K562 (cell line): ENCODE measurements around the gene OR5H15. TPM values are rescaled to one million over a fixed set of nuclear protein-coding genes. Genes with fewer than 3 reads are reported as not detected.

Experiments
- ATAC-seq: fragments of 200-7000 bp; cut with Tn5 transposase; 3 replicates; pipeline ENCODE4 v1.9.1; 2020; ENCODE audit warnings: moderate library complexity
- BruUV-seq: library from RNA; stranded (reverse); fragments of 400-500 nt; replicated peaks from 2 replicates; lab custom pipeline; 2021; lab: Mats Ljungman, UMichigan
- CTCF ChIA-PET: fragments of 300-600 bp; formaldehyde crosslinking; extraction: SDS; loops from one replicate; lab custom pipeline; 2021; ENCODE audit warnings: low intra/inter-chr PET ratio; lab: Yijun Ruan, JAX
- POLR2A ChIA-PET: fragments of 300-600, 350-650 bp; sonication (Branson Sonifier 250); formaldehyde crosslinking; extraction: SDS; loops from one replicate; lab custom pipeline; 2021; ENCODE audit warnings: antibody characterized with exemption, inconsistent platforms; lab: Yijun Ruan, JAX
- DNase-seq, 4 experiments: peaks; one replicate each; pipeline versions ENCODE4 v3.0.0 to v3.0.0-alpha.2; 2011 to 2018; ENCODE audit warnings: low spot score in 3 of 4, mixed read lengths in 3 of 4; ENCODE audit errors: extremely low read depth in 1 of 4
- FAIRE-seq: peaks from 2 replicates; lab custom pipeline; 2011; peaks lifted over from hg19 to GRCh38; lab: Jason Lieb, UNC
- H2AFZ ChIP-seq: 2 replicates; pipeline ENCODE4 v1.6.0; 2011; ENCODE audit warnings: low read depth, low read length, control low read depth, inconsistent platforms
- H3K27ac ChIP-seq: fragments of 200-600 bp; 3 replicates; pipeline ENCODE4 v1.8.0; 2011; ENCODE audit warnings: low read depth, mild to moderate bottlenecking, control low read depth, inconsistent platforms, low read length, moderate library complexity, mixed read lengths; ENCODE audit errors: extremely low read depth
- H3K27me3 ChIP-seq, 2 experiments: fragments of 300-600 bp in 1 of 2; 2 replicates in 1 of 2; 3 replicates in 1 of 2; pipeline versions ENCODE4 v1.6.0 to v1.8.0; 2011; ENCODE audit warnings: inconsistent platforms in 2 of 2, low read length in 2 of 2, mild to moderate bottlenecking in 1 of 2, mixed read lengths in 1 of 2, moderate library complexity in 1 of 2; ENCODE audit not compliant: control insufficient read depth in 2 of 2, insufficient read depth in 2 of 2
- H3K36me3 ChIP-seq: fragments of 300-600 bp; 3 replicates; pipeline ENCODE4 v1.8.0; 2011; ENCODE audit warnings: mild to moderate bottlenecking, low read length, inconsistent platforms; ENCODE audit not compliant: control insufficient read depth, insufficient read depth
- H3K4me1 ChIP-seq, 2 experiments: fragments of 200-600 bp in 1 of 2; replicated peaks in 1 of 2; 2 replicates in 1 of 2; 3 replicates in 1 of 2; pipeline versions ENCODE4 v1.5.1 to v1.8.0; 2011; ENCODE audit warnings: inconsistent platforms in 2 of 2, low read length in 2 of 2, mild to moderate bottlenecking in 1 of 2, mixed read lengths in 1 of 2, moderate library complexity in 1 of 2; ENCODE audit not compliant: control insufficient read depth in 2 of 2, insufficient read depth in 2 of 2
- H3K4me2 ChIP-seq: 2 replicates; pipeline ENCODE4 v1.6.1; 2011; ENCODE audit warnings: low read length, control low read depth, inconsistent platforms, mixed read lengths; ENCODE audit not compliant: insufficient read depth
- H3K4me3 ChIP-seq: fragments of 200-600 bp; sonication (generic), shearing (Covaris generic); 2 replicates; pipeline ENCODE4 v1.5.1; 2016; ENCODE audit warnings: control low read depth, inconsistent platforms
- H3K79me2 ChIP-seq: fragments of 200-600 bp; 3 replicates; pipeline ENCODE4 v1.8.0; 2011; ENCODE audit warnings: low read length, inconsistent platforms; ENCODE audit not compliant: control insufficient read depth, insufficient read depth
- H3K9ac ChIP-seq, 2 experiments: 2 replicates each; pipeline versions ENCODE4 v1.6.0 to v1.6.1; 2011; ENCODE audit warnings: low read depth in 2 of 2, low read length in 2 of 2, control low read depth in 1 of 2, inconsistent platforms in 1 of 2, mild to moderate bottlenecking in 1 of 2, mixed read lengths in 1 of 2; ENCODE audit not compliant: insufficient read depth in 1 of 2
- H3K9me1 ChIP-seq: one replicate; pipeline ENCODE4 v1.6.0; 2011; ENCODE audit warnings: inconsistent platforms, mild to moderate bottlenecking, low read length, moderate library complexity; ENCODE audit not compliant: control insufficient read depth, insufficient read depth
- H3K9me3 ChIP-seq: replicated peaks from 2 replicates; pipeline ENCODE4 v1.5.1; 2011; ENCODE audit warnings: low read depth, low read length, inconsistent platforms; ENCODE audit not compliant: control insufficient read depth, insufficient read depth
- H4K20me1 ChIP-seq: replicated peaks from 2 replicates; pipeline ENCODE4 v1.6.1; 2011; ENCODE audit warnings: low read length, inconsistent platforms, mixed read lengths; ENCODE audit not compliant: control insufficient read depth, insufficient read depth
- CHCHD3 ChIP-seq: fragments of 250-450 bp; sonication (Bioruptor Pico); IDR thresholded peaks from 2 replicates; pipeline ENCODE4 v2.1.2; 2022; ENCODE audit warnings: mild to moderate bottlenecking
- CHD4 ChIP-seq: fragments of 200-600 bp; sonication (generic); IDR thresholded peaks from 3 replicates; pipeline ENCODE4 v1.6.1; 2012; ENCODE audit warnings: low read depth, mild to moderate bottlenecking, mixed read lengths, low read length, inconsistent platforms; ENCODE audit not compliant: insufficient read depth, insufficient replicate concordance, poor library complexity, severe bottlenecking
- DPF2 ChIP-seq: fragments of 450-650 bp; IDR thresholded peaks from 2 replicates; pipeline ENCODE4 v1.6.1; 2016
- FOXK2 ChIP-seq, 2 experiments: fragments of 450-650 bp; IDR thresholded peaks in 1 of 2; conservative IDR thresholded peaks in 1 of 2; 2 replicates each; pipeline ENCODE4 v1.6.1; 2016; ENCODE audit warnings: low read depth in 2 of 2, mild to moderate bottlenecking in 1 of 2
- HNRNPL ChIP-seq: fragments of 200-400 bp; formaldehyde crosslinking; IDR thresholded peaks from 2 replicates; pipeline ENCODE4 v1.6.1; 2017; ENCODE audit warnings: low read depth, mild to moderate bottlenecking, low read length
- PTRF ChIP-seq: fragments of 450-650 bp; IDR thresholded peaks from 2 replicates; pipeline ENCODE4 v1.6.1; 2016; ENCODE audit warnings: mild to moderate bottlenecking, missing genetic modification characterization, missing compliant biosample characterization
- RAD21 ChIP-seq, 2 experiments: fragments of 250-450 bp in 1 of 2; fragments of 450-650 bp in 1 of 2; sonication (Bioruptor Pico) in 1 of 2; formaldehyde crosslinking in 1 of 2; IDR thresholded peaks in 1 of 2; conservative IDR thresholded peaks in 1 of 2; 2 replicates each; pipeline versions ENCODE4 v1.4.0 to v1.8.0; 2020 to 2022; ENCODE audit warnings: mild to moderate bottlenecking in 2 of 2, moderate library complexity in 1 of 2
- SUPT5H ChIP-seq: fragments of 450-650 bp; IDR thresholded peaks from 2 replicates; pipeline ENCODE4 v1.6.1; 2016
- TAL1 ChIP-seq: fragments of 450-650 bp; IDR thresholded peaks from 2 replicates; pipeline ENCODE4 v1.6.1; 2016; ENCODE audit warnings: mild to moderate bottlenecking
- TSC22D4 ChIP-seq: fragments of 450-650 bp; IDR thresholded peaks from 2 replicates; pipeline ENCODE4 v1.6.1; 2016; ENCODE audit warnings: missing genetic modification characterization, missing biosample characterization, control low read depth
- ZNF3 ChIP-seq: fragments of 250-450 bp; sonication (Bioruptor Pico); IDR thresholded peaks from 2 replicates; pipeline ENCODE4 v1.5.0; 2021; ENCODE audit warnings: mild to moderate bottlenecking, moderate library complexity
- ZNF408 ChIP-seq: fragments of 250-450 bp; sonication (Bioruptor Pico); IDR thresholded peaks from 2 replicates; pipeline ENCODE4 v1.4.0; 2020; ENCODE audit warnings: low read depth, mild to moderate bottlenecking, moderate library complexity
- ZNF436 ChIP-seq: fragments of 250-450, 450-650 bp; sonication (Bioruptor Pico); formaldehyde crosslinking; IDR thresholded peaks from 2 replicates; pipeline ENCODE4 v1.7.0; 2020; ENCODE audit warnings: mild to moderate bottlenecking
- WGBS: fragments of 100-300 bp; shearing (Covaris generic); methylation state at CpG from one replicate; pipeline ENCODE4 v1.1.6; 2016; ENCODE audit warnings: low coverage, mixed read lengths; ENCODE audit not compliant: insufficient coverage; ENCODE audit errors: missing lambda C conversion rate; 5-methylcytosine and 5-hydroxymethylcytosine counted together
- in situ Hi-C: fragments of 300-500 bp; cut with MboI; formaldehyde crosslinking; loops from 4 replicates; pipeline ENCODE4 v1.15.0; 2018; ENCODE audit warnings: inconsistent platforms, mixed read lengths
- intact Hi-C: fragments of 100-400 bp; cut with micrococcal nuclease; formaldehyde crosslinking; loops from 2 replicates; pipeline ENCODE4 v1.14.2; 2022
- polyA plus RNA-seq, 8 experiments: library from polyadenylated mRNA; depleted of rRNA in 4 of 8; stranded (reverse) in 5 of 8; unstranded in 3 of 8; fragments of >200 nt; fragmentation: Nextera tagmentation in 2 of 8; fragmentation: Illumina TruSeq in 1 of 8; extraction: Ambion mirVana in 2 of 8; extraction: Trizol in 1 of 8; gene quantifications; 2 replicates each; pipeline versions ENCODE4 v1.2.1 to v1.2.3, GENCODE V29; 2011 to 2014; ENCODE audit warnings: inconsistent platforms in 1 of 8, missing spikeins in 1 of 8
- total RNA-seq, 7 experiments: library from RNA; depleted of rRNA in 6 of 7; stranded (reverse); fragments of >200 nt in 6 of 7; fragmentation: Illumina TruSeq in 2 of 7; extraction: Trizol in 2 of 7; gene quantifications; 2 replicates each; pipeline versions ENCODE4 v1.2.1 to v1.2.3, GENCODE V29; 2011 to 2021; ENCODE audit warnings: low replicate concordance in 1 of 7
- TF ChIP-seq, protein P1 (sequence below): fragments of 200-800 bp; sonication (Bioruptor generic); IDR thresholded peaks from 2 replicates; pipeline ENCODE4 v1.6.1; 2017; ENCODE audit warnings: missing genetic modification characterization, missing compliant biosample characterization
- TF ChIP-seq, protein P2 (sequence below): fragments of 250-450 bp; sonication (Bioruptor Pico); IDR thresholded peaks from 2 replicates; pipeline ENCODE4 v1.5.0; 2020; ENCODE audit warnings: mild to moderate bottlenecking, borderline replicate concordance
- TF ChIP-seq, protein P3 (sequence below): fragments of 450-650 bp; formaldehyde crosslinking; IDR thresholded peaks from 2 replicates; pipeline ENCODE4 v1.4.0; 2020; ENCODE audit warnings: mild to moderate bottlenecking, mixed read lengths
- TF ChIP-seq, protein P4 (sequence below): fragments of 200-800 bp; sonication (Bioruptor generic); IDR thresholded peaks from 2 replicates; pipeline ENCODE4 v1.6.1; 2017; ENCODE audit warnings: missing genetic modification characterization, missing compliant biosample characterization

The OR5H15 gene
- total and polyA plus RNA-seq, 9 of the 15 experiments (the other 6 are each of a cell fraction or from before 2014, with no cell fraction given), result not detected

DNA sequence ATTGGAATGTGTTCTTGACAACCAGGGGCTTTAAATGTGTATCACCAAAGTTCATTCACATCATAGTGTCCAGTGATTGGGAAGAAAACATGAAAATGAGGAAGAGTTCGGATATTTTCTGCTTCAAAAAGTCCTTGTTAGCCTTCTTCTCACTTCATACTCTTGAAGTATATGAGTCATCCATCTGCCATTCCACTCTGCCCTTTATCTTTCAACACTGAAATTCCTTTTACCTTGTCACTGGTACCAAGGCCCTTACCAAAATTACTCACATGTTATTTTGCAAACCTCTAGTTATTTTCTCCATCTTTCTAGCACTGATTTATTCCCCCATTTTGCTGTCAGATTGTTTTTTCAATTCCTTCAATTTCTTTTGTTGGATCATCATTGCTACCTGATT is 32.5 kb downstream of the OR5H15 start:
- H3K9me1 ChIP-seq, result no peaks in the 10 kb centered on the region
- no peak for ATAC-seq
- no peak for DNase-seq
- H3K4me1 ChIP-seq, result no peaks in the 10 kb centered on the region
- WGBS, result 0% methylated on average over 1 of the region's 1 CpG
- no peaks in the 10 kb centered on the region for H3K36me3 ChIP-seq
- no peak overlapping the region for H3K27ac ChIP-seq
- no peaks in the 10 kb centered on the region for H3K79me2 ChIP-seq
- no peak overlapping the region for H3K4me2 ChIP-seq
- H3K27me3 ChIP-seq, result no peaks in the 10 kb centered on the region
- H2AFZ ChIP-seq, result no peak overlapping the region
- ChIA-PET POLR2A (no interaction called here), CTCF (no interaction called here)
- no peak overlapping the region for H3K4me3 ChIP-seq
- no peaks in the 10 kb centered on the region for H4K20me1 ChIP-seq
- no peaks in the 10 kb centered on the region for H3K9me3 ChIP-seq
- FAIRE-seq, result no peak
- in situ Hi-C loops (no loop called here), intact Hi-C loops (no loop called here)
- BruUV-seq, result no TSS peak
- H3K9ac ChIP-seq, result no peak overlapping the region
- no peak for TF ChIP-seq CHD4
- TF ChIP-seq, protein P1, sequence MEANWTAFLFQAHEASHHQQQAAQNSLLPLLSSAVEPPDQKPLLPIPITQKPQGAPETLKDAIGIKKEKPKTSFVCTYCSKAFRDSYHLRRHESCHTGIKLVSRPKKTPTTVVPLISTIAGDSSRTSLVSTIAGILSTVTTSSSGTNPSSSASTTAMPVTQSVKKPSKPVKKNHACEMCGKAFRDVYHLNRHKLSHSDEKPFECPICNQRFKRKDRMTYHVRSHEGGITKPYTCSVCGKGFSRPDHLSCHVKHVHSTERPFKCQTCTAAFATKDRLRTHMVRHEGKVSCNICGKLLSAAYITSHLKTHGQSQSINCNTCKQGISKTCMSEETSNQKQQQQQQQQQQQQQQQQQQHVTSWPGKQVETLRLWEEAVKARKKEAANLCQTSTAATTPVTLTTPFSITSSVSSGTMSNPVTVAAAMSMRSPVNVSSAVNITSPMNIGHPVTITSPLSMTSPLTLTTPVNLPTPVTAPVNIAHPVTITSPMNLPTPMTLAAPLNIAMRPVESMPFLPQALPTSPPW (CRISPR knock-in tag), result no peak
- no peak for TF ChIP-seq CHCHD3 (CRISPR knock-in tag)
- TF ChIP-seq, protein P2, sequence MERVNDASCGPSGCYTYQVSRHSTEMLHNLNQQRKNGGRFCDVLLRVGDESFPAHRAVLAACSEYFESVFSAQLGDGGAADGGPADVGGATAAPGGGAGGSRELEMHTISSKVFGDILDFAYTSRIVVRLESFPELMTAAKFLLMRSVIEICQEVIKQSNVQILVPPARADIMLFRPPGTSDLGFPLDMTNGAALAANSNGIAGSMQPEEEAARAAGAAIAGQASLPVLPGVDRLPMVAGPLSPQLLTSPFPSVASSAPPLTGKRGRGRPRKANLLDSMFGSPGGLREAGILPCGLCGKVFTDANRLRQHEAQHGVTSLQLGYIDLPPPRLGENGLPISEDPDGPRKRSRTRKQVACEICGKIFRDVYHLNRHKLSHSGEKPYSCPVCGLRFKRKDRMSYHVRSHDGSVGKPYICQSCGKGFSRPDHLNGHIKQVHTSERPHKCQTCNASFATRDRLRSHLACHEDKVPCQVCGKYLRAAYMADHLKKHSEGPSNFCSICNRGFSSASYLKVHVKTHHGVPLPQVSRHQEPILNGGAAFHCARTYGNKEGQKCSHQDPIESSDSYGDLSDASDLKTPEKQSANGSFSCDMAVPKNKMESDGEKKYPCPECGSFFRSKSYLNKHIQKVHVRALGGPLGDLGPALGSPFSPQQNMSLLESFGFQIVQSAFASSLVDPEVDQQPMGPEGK (CRISPR knock-in tag), result no peak
- TF ChIP-seq ZNF408 (CRISPR knock-in tag), result no peak
- TF ChIP-seq TSC22D4 (tag), result no peak
- TF ChIP-seq SUPT5H, result no peak
- TF ChIP-seq PTRF (tag), result no peak
- no peak for TF ChIP-seq HNRNPL
- TF ChIP-seq TAL1, result no peak
- TF ChIP-seq DPF2, result no peak
- TF ChIP-seq FOXK2 (conservative IDR thresholded peaks at IDR 0.05 in 1 of 2, IDR thresholded peaks at IDR 0.05 in 1 of 2; ENCODE audit: low read depth in 2 of 2), result no peak
- TF ChIP-seq ZNF436, result no peak
- TF ChIP-seq, protein P3, sequence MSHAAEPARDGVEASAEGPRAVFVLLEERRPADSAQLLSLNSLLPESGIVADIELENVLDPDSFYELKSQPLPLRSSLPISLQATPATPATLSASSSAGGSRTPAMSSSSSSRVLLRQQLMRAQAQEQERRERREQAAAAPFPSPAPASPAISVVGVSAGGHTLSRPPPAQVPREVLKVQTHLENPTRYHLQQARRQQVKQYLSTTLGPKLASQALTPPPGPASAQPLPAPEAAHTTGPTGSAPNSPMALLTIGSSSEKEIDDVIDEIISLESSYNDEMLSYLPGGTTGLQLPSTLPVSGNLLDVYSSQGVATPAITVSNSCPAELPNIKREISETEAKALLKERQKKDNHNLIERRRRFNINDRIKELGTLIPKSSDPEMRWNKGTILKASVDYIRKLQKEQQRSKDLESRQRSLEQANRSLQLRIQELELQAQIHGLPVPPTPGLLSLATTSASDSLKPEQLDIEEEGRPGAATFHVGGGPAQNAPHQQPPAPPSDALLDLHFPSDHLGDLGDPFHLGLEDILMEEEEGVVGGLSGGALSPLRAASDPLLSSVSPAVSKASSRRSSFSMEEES (CRISPR knock-in tag), result no peak
- TF ChIP-seq ZNF3 (CRISPR knock-in tag), result no peak
- TF ChIP-seq RAD21 (CRISPR knock-in tag; conservative IDR thresholded peaks at IDR 0.05 in 1 of 2, IDR thresholded peaks at IDR 0.05 in 1 of 2), result no peak
- TF ChIP-seq, protein P4, sequence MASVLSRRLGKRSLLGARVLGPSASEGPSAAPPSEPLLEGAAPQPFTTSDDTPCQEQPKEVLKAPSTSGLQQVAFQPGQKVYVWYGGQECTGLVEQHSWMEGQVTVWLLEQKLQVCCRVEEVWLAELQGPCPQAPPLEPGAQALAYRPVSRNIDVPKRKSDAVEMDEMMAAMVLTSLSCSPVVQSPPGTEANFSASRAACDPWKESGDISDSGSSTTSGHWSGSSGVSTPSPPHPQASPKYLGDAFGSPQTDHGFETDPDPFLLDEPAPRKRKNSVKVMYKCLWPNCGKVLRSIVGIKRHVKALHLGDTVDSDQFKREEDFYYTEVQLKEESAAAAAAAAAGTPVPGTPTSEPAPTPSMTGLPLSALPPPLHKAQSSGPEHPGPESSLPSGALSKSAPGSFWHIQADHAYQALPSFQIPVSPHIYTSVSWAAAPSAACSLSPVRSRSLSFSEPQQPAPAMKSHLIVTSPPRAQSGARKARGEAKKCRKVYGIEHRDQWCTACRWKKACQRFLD, result no peak
